ENCODE data around the gene HGFAC.

The HGFAC gene

DNA sequence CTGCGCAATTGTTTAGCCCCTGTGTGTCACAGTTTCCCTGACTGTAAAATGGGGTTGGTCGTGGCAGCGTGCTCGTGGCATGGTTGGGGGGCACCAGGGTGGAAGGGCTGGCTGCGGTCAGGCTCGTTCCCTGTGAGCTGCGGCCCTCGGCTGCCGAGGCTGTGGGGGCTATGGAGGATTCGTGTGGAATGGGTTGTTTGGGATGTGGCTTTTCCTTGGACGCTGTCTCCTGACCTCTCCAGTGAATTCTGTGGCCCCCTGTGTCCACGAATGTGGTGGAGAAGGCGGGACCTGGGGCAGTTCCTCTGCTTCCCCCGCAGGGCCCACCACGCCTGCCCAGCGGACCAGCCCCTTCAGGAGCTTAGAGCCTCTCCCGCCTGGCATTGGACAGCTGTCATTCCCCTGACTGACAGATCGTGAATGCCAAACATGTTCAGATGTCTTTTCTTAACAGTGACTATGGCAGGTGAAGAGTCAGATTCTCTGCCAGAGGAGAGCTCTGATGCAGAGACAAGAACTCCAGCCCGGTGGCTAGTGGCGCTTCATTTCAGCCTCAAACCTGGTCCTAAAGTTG lies 17.2 kb upstream of the HGFAC start:
- H3K4me3 ChIP-seq (replicated peaks; ENCODE audit: low read depth, low read length) = no peak overlapping the region
- no peak for DNase-seq (ENCODE audit: extremely low read depth, low read depth)
- TF ChIP-seq, protein P1, sequence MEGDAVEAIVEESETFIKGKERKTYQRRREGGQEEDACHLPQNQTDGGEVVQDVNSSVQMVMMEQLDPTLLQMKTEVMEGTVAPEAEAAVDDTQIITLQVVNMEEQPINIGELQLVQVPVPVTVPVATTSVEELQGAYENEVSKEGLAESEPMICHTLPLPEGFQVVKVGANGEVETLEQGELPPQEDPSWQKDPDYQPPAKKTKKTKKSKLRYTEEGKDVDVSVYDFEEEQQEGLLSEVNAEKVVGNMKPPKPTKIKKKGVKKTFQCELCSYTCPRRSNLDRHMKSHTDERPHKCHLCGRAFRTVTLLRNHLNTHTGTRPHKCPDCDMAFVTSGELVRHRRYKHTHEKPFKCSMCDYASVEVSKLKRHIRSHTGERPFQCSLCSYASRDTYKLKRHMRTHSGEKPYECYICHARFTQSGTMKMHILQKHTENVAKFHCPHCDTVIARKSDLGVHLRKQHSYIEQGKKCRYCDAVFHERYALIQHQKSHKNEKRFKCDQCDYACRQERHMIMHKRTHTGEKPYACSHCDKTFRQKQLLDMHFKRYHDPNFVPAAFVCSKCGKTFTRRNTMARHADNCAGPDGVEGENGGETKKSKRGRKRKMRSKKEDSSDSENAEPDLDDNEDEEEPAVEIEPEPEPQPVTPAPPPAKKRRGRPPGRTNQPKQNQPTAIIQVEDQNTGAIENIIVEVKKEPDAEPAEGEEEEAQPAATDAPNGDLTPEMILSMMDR (IDR thresholded peaks at IDR 0.05; ENCODE audit: low read depth, low read length, missing control alignments) = no peak

DNA sequence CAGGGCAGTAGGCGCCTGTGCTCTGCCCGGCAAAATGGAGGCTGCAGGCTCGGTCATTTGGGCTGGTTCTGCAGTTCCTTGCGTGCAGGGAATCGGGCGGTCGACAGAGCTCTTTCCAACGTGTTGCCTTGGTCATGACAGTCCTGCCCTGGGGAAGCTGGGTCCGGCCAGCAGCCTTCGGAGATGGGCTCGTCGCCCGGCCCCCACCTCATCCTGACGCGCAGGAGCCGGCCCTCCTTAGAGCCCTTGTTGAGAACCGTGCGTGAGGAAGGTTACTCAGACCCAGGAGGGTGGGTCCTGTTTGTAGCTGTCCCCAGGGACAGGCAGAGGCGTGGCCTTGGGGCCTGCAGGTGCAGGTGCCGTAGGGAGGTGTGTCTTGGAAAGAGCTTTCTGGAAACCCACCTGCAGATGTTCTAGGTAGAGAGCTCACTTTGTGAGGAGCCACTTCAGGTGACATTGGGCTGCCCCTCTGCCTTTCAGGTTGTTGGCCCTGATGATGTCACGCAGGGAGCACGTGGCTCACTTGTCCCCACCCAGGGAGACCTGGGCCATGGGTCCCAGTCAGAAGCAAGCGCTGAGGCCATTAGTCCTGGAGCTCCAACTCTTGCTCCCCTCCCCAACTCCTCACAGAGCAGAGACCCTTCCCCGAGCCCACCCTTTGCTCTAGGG lies 15.2 kb upstream of the HGFAC start:
- TF ChIP-seq, protein P1 (IDR thresholded peaks at IDR 0.05; ENCODE audit: low read depth, low read length, missing control alignments) = no peak
- no peak for DNase-seq (ENCODE audit: extremely low read depth, low read depth)

DNA sequence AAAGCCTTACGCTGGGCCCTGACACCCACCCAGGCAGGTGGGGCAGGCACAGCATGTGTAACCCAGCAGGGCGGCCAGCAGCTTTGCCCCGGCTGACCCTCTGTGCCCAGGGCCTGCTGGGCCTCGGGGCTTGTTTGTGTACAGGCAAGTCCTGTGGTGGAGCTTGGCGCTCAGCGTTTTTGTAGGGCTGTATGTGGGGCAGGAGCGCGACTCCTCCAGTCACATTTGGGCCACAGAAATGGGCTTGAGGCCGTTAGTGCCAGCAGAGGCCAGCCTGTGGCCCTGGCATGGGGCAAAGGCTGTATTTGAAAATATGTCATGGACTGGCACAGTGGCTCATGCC lies 14.7 kb upstream of the HGFAC start:
- H3K4me3 ChIP-seq (replicated peaks; ENCODE audit: low read depth, low read length) = no peak overlapping the region
- no peak for DNase-seq (ENCODE audit: extremely low read depth, low read depth)
- TF ChIP-seq, protein P1 (IDR thresholded peaks at IDR 0.05; ENCODE audit: low read depth, low read length, missing control alignments) = no peak

More for the DNA sequence above, 15.2 kb upstream of the HGFAC start:
- H3K4me3 ChIP-seq (replicated peaks; ENCODE audit: low read depth, low read length) = no peak overlapping the region

DNA sequence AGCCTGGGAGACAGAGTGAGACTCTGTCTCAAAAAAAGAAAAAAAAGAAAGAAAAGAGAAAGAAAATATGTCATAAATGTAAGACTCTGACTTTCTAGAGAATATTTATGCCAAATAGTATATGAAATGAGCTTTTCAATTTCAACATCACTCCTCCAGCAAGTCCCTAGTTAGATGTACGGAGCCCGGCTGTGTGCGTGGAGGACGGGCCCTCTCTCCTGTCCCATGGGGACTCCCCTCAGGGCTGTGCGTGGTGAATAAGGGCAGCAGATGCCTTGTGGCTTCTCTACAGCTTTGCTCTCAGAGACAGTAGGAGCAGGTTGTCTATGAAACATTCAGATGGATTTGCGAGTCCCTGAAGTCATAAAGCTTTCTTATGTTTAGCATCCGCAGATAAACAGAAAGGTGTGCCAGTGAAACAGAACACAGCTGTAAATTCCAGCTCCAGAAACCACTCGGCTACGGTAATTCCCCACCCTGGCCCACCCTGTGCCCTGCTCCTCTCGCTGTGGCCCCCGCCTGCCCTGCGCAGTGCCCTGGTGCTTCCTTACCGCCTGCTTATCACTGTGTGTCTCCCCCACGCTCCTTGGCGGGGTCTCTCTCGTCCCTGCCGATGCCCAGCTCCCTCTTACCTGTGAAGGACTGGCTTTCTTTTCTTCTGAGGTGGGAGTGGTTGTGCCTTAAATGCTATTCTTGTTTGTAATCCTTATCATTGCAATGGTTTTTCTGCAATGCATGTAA lies 13.9 kb upstream of the HGFAC start:
- H3K4me3 ChIP-seq (replicated peaks; ENCODE audit: low read depth, low read length) = no peak overlapping the region
- DNase-seq (ENCODE audit: extremely low read depth, low read depth) = no peak
- TF ChIP-seq, protein P1 (IDR thresholded peaks at IDR 0.05; ENCODE audit: low read depth, low read length, missing control alignments) = no peak

DNA sequence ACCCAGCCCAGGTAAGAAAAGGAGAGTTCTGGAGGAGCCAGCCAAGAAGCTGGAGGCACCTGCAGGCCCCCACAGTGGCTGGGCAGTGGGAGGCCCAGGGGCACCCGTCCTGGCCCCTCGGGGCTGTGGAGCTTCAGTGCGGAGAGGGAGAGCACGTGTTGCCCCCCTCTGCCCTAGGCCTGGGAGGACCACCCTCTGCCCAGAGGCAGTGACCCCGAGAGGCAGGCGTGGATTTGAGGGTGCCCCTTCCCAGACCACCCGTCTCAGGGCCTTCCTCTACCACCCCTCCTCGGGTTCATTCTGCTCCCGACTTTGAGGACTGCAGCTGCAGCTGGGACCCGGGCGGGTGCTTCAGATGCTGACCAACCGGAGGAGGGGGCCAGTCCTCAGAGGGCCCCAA lies 12.1 kb upstream of the HGFAC start:
- H3K4me3 ChIP-seq (replicated peaks; ENCODE audit: low read depth, low read length) = no peak overlapping the region
- DNase-seq (ENCODE audit: extremely low read depth, low read depth) = no peak
- TF ChIP-seq, protein P1 (IDR thresholded peaks at IDR 0.05; ENCODE audit: low read depth, low read length, missing control alignments) = no peak

DNA sequence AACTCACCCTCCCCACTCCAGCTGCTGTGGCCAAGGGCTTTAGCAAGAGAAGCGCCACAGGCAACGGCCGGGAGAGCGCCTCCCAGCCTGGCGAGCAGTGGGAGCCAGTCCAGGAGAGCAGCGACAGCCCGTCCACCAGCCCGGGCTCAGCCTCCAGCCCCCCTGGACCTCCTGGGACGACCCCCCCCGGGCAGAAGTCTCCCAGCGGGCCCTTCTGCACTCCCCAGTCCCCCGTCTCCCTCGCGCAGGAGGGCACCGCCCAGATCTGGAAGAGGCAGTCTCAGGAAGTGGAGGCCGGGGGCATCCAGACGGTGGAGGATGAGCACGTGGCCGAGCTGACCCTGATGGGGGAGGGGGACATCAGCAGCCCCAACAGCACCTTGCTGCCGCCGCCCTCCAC lies 11.2 kb upstream of the HGFAC start:
- no peak overlapping the region for H3K4me3 ChIP-seq (replicated peaks; ENCODE audit: low read depth, low read length)
- TF ChIP-seq, protein P1 (IDR thresholded peaks at IDR 0.05; ENCODE audit: low read depth, low read length, missing control alignments) = no peak
- DNase-seq (ENCODE audit: extremely low read depth, low read depth) = no peak
